HCT116 (cell line): ENCODE data around the gene VIT. TPM values are rescaled to one million over a fixed set of nuclear protein-coding genes. Genes with fewer than 3 reads are reported as not detected.

Source experiments
- ATAC-seq: fragments of 200-7000 bp; cut with Tn5 transposase; 2 replicates; pipeline ENCODE4 v1.9.1; 2020; ENCODE audit warnings: mild to moderate bottlenecking, moderate library complexity
- BruUV-seq: library from RNA; stranded (reverse); fragments of 400-500 nt; replicated peaks from 2 replicates; lab custom pipeline; 2021; lab: Mats Ljungman, UMichigan
- CTCF ChIA-PET: fragments of 300-600 bp; sonication (Branson Sonifier 250); formaldehyde crosslinking; loops from one replicate; lab custom pipeline; 2021; ENCODE audit warnings: antibody characterized with exemption; lab: Charles Lee
- POLR2A ChIA-PET: fragments of 300-600, 350-600 bp; sonication (Branson Sonifier 250); formaldehyde crosslinking; loops from one replicate; lab custom pipeline; 2021; ENCODE audit warnings: antibody characterized with exemption; lab: Charles Lee
- RAD21 ChIA-PET, 2 experiments: fragments of 300-600 bp; sonication (Branson Sonifier 250); formaldehyde crosslinking; loops; one replicate each; lab custom pipeline; 2023; ENCODE audit warnings: low total read pairs in 2 of 2; ENCODE audit not compliant: uncharacterized antibody in 2 of 2, unreplicated experiment in 2 of 2, low non-redundant PET in 1 of 2; lab: Charles Lee
- DNase-seq: peaks from one replicate; pipeline ENCODE4 v3.0.0-alpha.2; 2010; ENCODE audit warnings: low read depth, low spot score
- H2AFZ ChIP-seq: fragments of 200-600 bp; shearing (Covaris generic), sonication (generic); 2 replicates; pipeline ENCODE4 v1.6.1; 2017; ENCODE audit warnings: low read depth, mixed run types, mixed read lengths, antibody characterized with exemption, low read length; ENCODE audit not compliant: poor library complexity, severe bottlenecking
- H3K27ac ChIP-seq: 2 replicates; pipeline ENCODE4 v1.5.1; 2012; ENCODE audit warnings: low read depth, low read length
- H3K27me3 ChIP-seq: fragments of 200-600 bp; sonication (generic); 2 replicates; pipeline ENCODE4 v1.6.1; 2016; ENCODE audit warnings: mixed run types, low read length, mixed read lengths; ENCODE audit not compliant: insufficient read depth
- H3K36me3 ChIP-seq, 2 experiments: fragments of 200-500 bp in 1 of 2; fragments of 200-600 bp in 1 of 2; sonication (Bioruptor generic) in 1 of 2; sonication (generic) in 1 of 2; 2 replicates each; pipeline versions ENCODE4 v1.5.1 to v1.6.1; 2014 to 2016; ENCODE audit warnings: low read length in 2 of 2, inconsistent platforms in 1 of 2, mixed read lengths in 1 of 2, mixed run types in 1 of 2; ENCODE audit not compliant: insufficient read depth in 2 of 2, control insufficient read depth in 1 of 2
- H3K4me1 ChIP-seq, 2 experiments: fragments of 200-600 bp in 1 of 2; sonication (generic) in 1 of 2; 2 replicates each; pipeline versions ENCODE4 v1.5.1 to v1.6.1; 2012 to 2017; ENCODE audit warnings: low read length in 2 of 2, inconsistent platforms in 1 of 2, mild to moderate bottlenecking in 1 of 2, mixed read lengths in 1 of 2, mixed run types in 1 of 2, moderate library complexity in 1 of 2; ENCODE audit not compliant: insufficient read depth in 2 of 2, control insufficient read depth in 1 of 2
- H3K4me2 ChIP-seq: fragments of 200-600 bp; sonication (generic); 2 replicates; pipeline ENCODE4 v1.6.1; 2017; ENCODE audit warnings: mixed run types, low read length, mixed read lengths
- H3K4me3 ChIP-seq, 2 experiments: fragments of 200-600 bp in 1 of 2; sonication (generic) in 1 of 2; replicated peaks in 1 of 2; 2 replicates each; pipeline ENCODE4 v1.5.1; 2011 to 2016; ENCODE audit warnings: low read length in 2 of 2, control low read depth in 1 of 2, low read depth in 1 of 2, mild to moderate bottlenecking in 1 of 2, mixed read lengths in 1 of 2, mixed run types in 1 of 2
- H3K79me2 ChIP-seq: fragments of 200-600 bp; sonication (generic); 2 replicates; pipeline ENCODE4 v1.6.1; 2017; ENCODE audit warnings: mild to moderate bottlenecking, mixed run types, low read length, moderate library complexity, mixed read lengths; ENCODE audit not compliant: insufficient read depth
- H3K9ac ChIP-seq: fragments of 200-600 bp; sonication (generic); 2 replicates; pipeline ENCODE4 v1.6.1; 2016; ENCODE audit warnings: low read length, mixed read lengths
- H3K9me2 ChIP-seq: fragments of 200-600 bp; sonication (generic), shearing (Covaris generic); 2 replicates; pipeline ENCODE4 v1.6.1; 2017; ENCODE audit warnings: mixed run types, mild to moderate bottlenecking, moderate library complexity; ENCODE audit not compliant: insufficient read depth
- H3K9me3 ChIP-seq, 2 experiments: fragments of 200-500 bp in 1 of 2; fragments of 200-600 bp in 1 of 2; sonication (Bioruptor generic) in 1 of 2; sonication (generic) in 1 of 2; 2 replicates each; pipeline ENCODE4 v1.6.1; 2014 to 2017; ENCODE audit warnings: low read length in 2 of 2, mixed read lengths in 2 of 2, inconsistent platforms in 1 of 2, low read depth in 1 of 2, mild to moderate bottlenecking in 1 of 2, mixed run types in 1 of 2, moderate library complexity in 1 of 2; ENCODE audit not compliant: control insufficient read depth in 1 of 2, insufficient read depth in 1 of 2
- H4K20me1 ChIP-seq: fragments of 200-600 bp; sonication (generic), shearing (Covaris generic); 2 replicates; pipeline ENCODE4 v1.6.1; 2017; ENCODE audit warnings: mixed run types, mild to moderate bottlenecking, moderate library complexity; ENCODE audit not compliant: insufficient read depth
- CBX3 ChIP-seq: IDR thresholded peaks from 2 replicates; pipeline ENCODE4 v1.6.1; 2012; ENCODE audit warnings: low read depth
- CEBPB ChIP-seq: IDR thresholded peaks from 2 replicates; pipeline ENCODE4 v1.6.1; 2012; ENCODE audit warnings: low read depth
- ELF1 ChIP-seq: IDR thresholded peaks from 2 replicates; pipeline ENCODE4 v1.6.1; 2012; ENCODE audit warnings: low read depth, borderline replicate concordance
- EZH2 ChIP-seq: fragments of 200-600 bp; sonication (generic); IDR thresholded peaks from 2 replicates; pipeline ENCODE4 v1.6.1; 2017; ENCODE audit warnings: antibody characterized with exemption, mixed run types
- EZH2phosphoT487 ChIP-seq: fragments of 200-600 bp; IDR thresholded peaks from 2 replicates; pipeline ENCODE4 v1.6.1; 2018; ENCODE audit warnings: antibody characterized with exemption, borderline replicate concordance
- FOSL1 ChIP-seq: IDR thresholded peaks from 2 replicates; pipeline ENCODE4 v1.6.1; 2012; ENCODE audit warnings: low read depth
- POLR2A ChIP-seq: IDR thresholded peaks from 2 replicates; pipeline ENCODE4 v1.7.0; 2011; ENCODE audit warnings: borderline replicate concordance; ENCODE audit not compliant: insufficient read depth, insufficient read length; ENCODE audit errors: extremely low read depth
- POLR2AphosphoS5 ChIP-seq: IDR thresholded peaks from 2 replicates; pipeline ENCODE4 v1.6.1; 2011; ENCODE audit warnings: mild to moderate bottlenecking, low read depth, low read length, moderate library complexity
- SIN3A ChIP-seq: IDR thresholded peaks from 2 replicates; pipeline ENCODE4 v1.6.1; 2012; ENCODE audit warnings: low read depth
- SP1 ChIP-seq: IDR thresholded peaks from 2 replicates; pipeline ENCODE4 v1.6.1; 2012; ENCODE audit warnings: low read depth
- SRF ChIP-seq: IDR thresholded peaks from 2 replicates; pipeline ENCODE4 v1.6.1; 2012; ENCODE audit warnings: low read depth
- ZFX ChIP-seq: fragments of 450-650 bp; IDR thresholded peaks from 2 replicates; pipeline ENCODE4 v1.6.1; 2017
- ZNF274 ChIP-seq: fragments of 200-500 bp; sonication (Bioruptor generic); IDR thresholded peaks from 2 replicates; pipeline ENCODE4 v1.6.1; 2014; ENCODE audit warnings: mild to moderate bottlenecking, low read depth, low read length, inconsistent platforms
- intact Hi-C: fragments of 100-400 bp; cut with micrococcal nuclease; formaldehyde crosslinking; loops from 2 replicates; pipeline ENCODE4 v1.10.0; 2022
- total RNA-seq: library from RNA; stranded (reverse); gene quantifications from one replicate; pipeline ENCODE4 v1.2.1, GENCODE V29; 2021; ENCODE audit not compliant: unreplicated experiment
- TF ChIP-seq, protein P1 (sequence below), 3 experiments: fragments of 200-600 bp in 1 of 3; sonication (generic) in 1 of 3; IDR thresholded peaks in 2 of 3; conservative IDR thresholded peaks in 1 of 3; 2 replicates each; pipeline ENCODE4 v1.5.1; 2012 to 2017; ENCODE audit warnings: low read depth in 2 of 3, low read length in 2 of 3, antibody characterized with exemption in 1 of 3, borderline replicate concordance in 1 of 3, control low read depth in 1 of 3, mild to moderate bottlenecking in 1 of 3, mixed read lengths in 1 of 3, mixed run types in 1 of 3, moderate library complexity in 1 of 3; ENCODE audit not compliant: insufficient read depth in 1 of 3
- TF ChIP-seq, protein P2 (sequence below): IDR thresholded peaks from 2 replicates; pipeline ENCODE4 v1.6.1; 2011; ENCODE audit warnings: mild to moderate bottlenecking, low read length, moderate library complexity; ENCODE audit not compliant: insufficient replicate concordance; ENCODE audit errors: extremely low read depth
- TF ChIP-seq, protein P3 (sequence below): IDR thresholded peaks from 2 replicates; pipeline ENCODE4 v1.6.1; 2012
- TF ChIP-seq, protein P4 (sequence below): IDR thresholded peaks from 2 replicates; pipeline ENCODE4 v1.6.1; 2012

The VIT gene
- total RNA-seq, 1 experiment from 2014 or later = not detected

DNA sequence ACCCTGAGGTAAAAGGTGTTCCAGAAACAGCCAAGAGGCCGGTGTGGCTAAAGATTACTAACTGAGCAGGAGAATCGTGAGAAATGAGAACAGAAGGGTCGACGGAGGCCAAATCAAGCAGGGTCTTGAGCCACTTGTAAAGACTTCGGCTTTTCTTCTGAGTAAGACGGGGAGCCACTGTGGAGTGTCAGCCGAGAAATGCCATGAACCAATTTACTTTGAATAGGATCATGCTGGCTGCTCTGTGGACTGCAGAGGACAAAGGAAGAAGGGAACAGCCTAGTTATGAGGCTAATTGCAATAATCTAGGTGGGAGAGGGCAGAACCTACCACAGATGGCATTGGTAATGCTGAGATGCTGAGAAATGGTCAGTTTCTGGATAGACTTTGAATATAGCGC, 16.8 kb downstream of the VIT start (continued):
- TF ChIP-seq, protein P1, sequence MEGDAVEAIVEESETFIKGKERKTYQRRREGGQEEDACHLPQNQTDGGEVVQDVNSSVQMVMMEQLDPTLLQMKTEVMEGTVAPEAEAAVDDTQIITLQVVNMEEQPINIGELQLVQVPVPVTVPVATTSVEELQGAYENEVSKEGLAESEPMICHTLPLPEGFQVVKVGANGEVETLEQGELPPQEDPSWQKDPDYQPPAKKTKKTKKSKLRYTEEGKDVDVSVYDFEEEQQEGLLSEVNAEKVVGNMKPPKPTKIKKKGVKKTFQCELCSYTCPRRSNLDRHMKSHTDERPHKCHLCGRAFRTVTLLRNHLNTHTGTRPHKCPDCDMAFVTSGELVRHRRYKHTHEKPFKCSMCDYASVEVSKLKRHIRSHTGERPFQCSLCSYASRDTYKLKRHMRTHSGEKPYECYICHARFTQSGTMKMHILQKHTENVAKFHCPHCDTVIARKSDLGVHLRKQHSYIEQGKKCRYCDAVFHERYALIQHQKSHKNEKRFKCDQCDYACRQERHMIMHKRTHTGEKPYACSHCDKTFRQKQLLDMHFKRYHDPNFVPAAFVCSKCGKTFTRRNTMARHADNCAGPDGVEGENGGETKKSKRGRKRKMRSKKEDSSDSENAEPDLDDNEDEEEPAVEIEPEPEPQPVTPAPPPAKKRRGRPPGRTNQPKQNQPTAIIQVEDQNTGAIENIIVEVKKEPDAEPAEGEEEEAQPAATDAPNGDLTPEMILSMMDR (IDR thresholded peaks at IDR 0.05 in 2 of 3, conservative IDR thresholded peaks at IDR 0.05 in 1 of 3; ENCODE audit: borderline replicate concordance in 1 of 3, insufficient read depth in 1 of 3, low read depth in 2 of 3, low read length in 2 of 3) = no peak
- TF ChIP-seq CEBPB = no peak
- no peak for TF ChIP-seq POLR2A
- no peak for TF ChIP-seq FOSL1

DNA sequence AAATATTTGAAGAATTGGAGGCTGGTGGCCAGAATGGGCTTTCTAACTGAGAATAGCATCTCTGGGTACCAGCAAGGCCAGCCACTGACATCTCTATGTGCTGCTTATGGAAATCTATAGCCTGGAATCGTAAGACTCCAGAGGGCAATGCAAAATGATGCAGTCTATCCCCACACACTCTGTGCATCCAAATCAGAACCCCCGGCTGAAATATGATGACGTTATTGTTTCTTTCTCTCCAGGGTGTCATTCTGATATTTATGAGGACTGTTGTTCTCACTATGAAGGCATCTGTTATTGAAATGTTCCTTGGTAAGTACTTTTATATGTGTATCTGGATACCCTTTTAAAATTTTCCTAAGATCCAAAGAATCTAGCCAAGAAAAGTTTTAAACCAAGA, 19.6 kb downstream of the VIT start:
- H3K9ac ChIP-seq = no peak overlapping the region
- no peaks in the 10 kb centered on the region for H3K36me3 ChIP-seq
- 0 out of 4 replicates have a peak, but pooled peaks cover 0 to 2% of the 10 kb centered on the region in 2 experiments for H3K9me3 ChIP-seq
- ChIA-PET CTCF (no interaction called here), POLR2A (no interaction called here), RAD21 (no interaction called here)
- TF ChIP-seq ZNF274 (no peak), SRF (no peak), ELF1 (no peak), SIN3A (no peak), POLR2A (no peak), POLR2AphosphoS5 (no peak), CEBPB (no peak), EZH2phosphoT487 (no peak), SP1 (no peak), CBX3 (no peak), EZH2 (no peak), ZFX (no peak)
- TF ChIP-seq, protein P2, sequence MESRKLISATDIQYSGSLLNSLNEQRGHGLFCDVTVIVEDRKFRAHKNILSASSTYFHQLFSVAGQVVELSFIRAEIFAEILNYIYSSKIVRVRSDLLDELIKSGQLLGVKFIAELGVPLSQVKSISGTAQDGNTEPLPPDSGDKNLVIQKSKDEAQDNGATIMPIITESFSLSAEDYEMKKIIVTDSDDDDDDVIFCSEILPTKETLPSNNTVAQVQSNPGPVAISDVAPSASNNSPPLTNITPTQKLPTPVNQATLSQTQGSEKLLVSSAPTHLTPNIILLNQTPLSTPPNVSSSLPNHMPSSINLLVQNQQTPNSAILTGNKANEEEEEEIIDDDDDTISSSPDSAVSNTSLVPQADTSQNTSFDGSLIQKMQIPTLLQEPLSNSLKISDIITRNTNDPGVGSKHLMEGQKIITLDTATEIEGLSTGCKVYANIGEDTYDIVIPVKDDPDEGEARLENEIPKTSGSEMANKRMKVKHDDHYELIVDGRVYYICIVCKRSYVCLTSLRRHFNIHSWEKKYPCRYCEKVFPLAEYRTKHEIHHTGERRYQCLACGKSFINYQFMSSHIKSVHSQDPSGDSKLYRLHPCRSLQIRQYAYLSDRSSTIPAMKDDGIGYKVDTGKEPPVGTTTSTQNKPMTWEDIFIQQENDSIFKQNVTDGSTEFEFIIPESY = no peak
- TF ChIP-seq, protein P3, sequence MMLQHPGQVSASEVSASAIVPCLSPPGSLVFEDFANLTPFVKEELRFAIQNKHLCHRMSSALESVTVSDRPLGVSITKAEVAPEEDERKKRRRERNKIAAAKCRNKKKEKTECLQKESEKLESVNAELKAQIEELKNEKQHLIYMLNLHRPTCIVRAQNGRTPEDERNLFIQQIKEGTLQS = no peak
- TF ChIP-seq, protein P4, sequence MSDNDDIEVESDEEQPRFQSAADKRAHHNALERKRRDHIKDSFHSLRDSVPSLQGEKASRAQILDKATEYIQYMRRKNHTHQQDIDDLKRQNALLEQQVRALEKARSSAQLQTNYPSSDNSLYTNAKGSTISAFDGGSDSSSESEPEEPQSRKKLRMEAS = no peak
- TF ChIP-seq, protein P1 (IDR thresholded peaks at IDR 0.05 in 2 of 3, conservative IDR thresholded peaks at IDR 0.05 in 1 of 3; ENCODE audit: borderline replicate concordance in 1 of 3, insufficient read depth in 1 of 3, low read depth in 2 of 3, low read length in 2 of 3) = no peak
- no peak for DNase-seq
- intact Hi-C loops = no loop called here
- no peaks in the 10 kb centered on the region for H4K20me1 ChIP-seq
- no peak for ATAC-seq
- no peak overlapping the region for H2AFZ ChIP-seq
- H3K27me3 ChIP-seq = no peaks in the 10 kb centered on the region
- no peaks in the 10 kb centered on the region for H3K9me2 ChIP-seq
- no TSS peak for BruUV-seq
- no peak overlapping the region for H3K27ac ChIP-seq
- no peak overlapping the region for H3K4me3 ChIP-seq
- H3K4me2 ChIP-seq = no peak overlapping the region
- H3K4me1 ChIP-seq = no peaks in the 10 kb centered on the region
- no peaks in the 10 kb centered on the region for H3K79me2 ChIP-seq
